Measurements from ENCODE around the gene PAPOLB.

Gene PAPOLB

GRCh38 chr7:4841007-4841784 lies 20.6 kb downstream of the PAPOLB start:
- Histone ChIP-seq H3K4me3 (no peak overlapping the region), H3K27ac (no peak overlapping the region)
- TF ChIP-seq, protein P1, sequence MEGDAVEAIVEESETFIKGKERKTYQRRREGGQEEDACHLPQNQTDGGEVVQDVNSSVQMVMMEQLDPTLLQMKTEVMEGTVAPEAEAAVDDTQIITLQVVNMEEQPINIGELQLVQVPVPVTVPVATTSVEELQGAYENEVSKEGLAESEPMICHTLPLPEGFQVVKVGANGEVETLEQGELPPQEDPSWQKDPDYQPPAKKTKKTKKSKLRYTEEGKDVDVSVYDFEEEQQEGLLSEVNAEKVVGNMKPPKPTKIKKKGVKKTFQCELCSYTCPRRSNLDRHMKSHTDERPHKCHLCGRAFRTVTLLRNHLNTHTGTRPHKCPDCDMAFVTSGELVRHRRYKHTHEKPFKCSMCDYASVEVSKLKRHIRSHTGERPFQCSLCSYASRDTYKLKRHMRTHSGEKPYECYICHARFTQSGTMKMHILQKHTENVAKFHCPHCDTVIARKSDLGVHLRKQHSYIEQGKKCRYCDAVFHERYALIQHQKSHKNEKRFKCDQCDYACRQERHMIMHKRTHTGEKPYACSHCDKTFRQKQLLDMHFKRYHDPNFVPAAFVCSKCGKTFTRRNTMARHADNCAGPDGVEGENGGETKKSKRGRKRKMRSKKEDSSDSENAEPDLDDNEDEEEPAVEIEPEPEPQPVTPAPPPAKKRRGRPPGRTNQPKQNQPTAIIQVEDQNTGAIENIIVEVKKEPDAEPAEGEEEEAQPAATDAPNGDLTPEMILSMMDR (IDR thresholded peaks at IDR 0.05) = no peak
- peak; percentile 52 for DNase-seq (ENCODE audit: low spot score)

GRCh38 chr7:4840079-4840501 lies 21.7 kb downstream of the PAPOLB start:
- H3K27ac ChIP-seq = no peak overlapping the region
- H3K4me3 ChIP-seq = no peak overlapping the region
- peak; percentile 26 for DNase-seq (ENCODE audit: low spot score)
- TF ChIP-seq, protein P1 (IDR thresholded peaks at IDR 0.05) = no peak

DNA sequence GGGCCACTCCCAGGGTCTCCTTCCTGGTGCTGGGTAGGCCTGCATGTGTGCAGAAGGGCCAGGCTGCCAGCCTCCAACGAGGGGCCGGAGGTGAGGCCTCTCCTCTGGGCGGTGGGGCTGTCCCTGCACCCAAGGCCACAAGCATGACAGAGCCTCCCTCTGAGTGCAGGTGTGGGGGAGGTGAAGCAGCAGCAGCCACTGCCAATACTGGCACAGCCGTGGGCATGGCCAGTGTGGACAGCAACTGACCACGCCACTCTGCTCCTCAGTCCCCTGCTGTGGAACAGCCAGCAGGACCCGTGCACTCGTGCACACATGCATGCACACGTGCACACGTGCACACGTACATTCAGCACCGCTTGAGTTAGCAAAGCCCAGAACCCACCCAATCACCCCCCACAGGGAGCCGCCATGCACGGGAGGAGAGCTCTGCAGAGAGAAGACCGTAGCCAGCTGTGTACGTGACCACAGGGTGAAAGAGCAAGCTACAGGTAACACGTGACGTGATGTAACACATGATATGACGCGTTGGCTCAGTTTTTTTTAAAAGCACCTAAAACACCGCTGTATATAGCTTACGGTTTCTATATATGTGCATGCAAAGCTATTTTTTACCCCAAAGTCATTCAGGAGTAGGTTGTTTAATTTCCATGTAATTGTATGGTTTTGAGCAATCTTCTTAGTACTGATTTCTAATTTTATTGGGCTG lies 23.1 kb downstream of the PAPOLB start:
- Histone ChIP-seq H3K4me3 (no peak overlapping the region), H3K27ac (no peak overlapping the region)
- DNase-seq (ENCODE audit: low spot score) = no peak
- TF ChIP-seq, protein P1 (IDR thresholded peaks at IDR 0.05) = no peak

DNA sequence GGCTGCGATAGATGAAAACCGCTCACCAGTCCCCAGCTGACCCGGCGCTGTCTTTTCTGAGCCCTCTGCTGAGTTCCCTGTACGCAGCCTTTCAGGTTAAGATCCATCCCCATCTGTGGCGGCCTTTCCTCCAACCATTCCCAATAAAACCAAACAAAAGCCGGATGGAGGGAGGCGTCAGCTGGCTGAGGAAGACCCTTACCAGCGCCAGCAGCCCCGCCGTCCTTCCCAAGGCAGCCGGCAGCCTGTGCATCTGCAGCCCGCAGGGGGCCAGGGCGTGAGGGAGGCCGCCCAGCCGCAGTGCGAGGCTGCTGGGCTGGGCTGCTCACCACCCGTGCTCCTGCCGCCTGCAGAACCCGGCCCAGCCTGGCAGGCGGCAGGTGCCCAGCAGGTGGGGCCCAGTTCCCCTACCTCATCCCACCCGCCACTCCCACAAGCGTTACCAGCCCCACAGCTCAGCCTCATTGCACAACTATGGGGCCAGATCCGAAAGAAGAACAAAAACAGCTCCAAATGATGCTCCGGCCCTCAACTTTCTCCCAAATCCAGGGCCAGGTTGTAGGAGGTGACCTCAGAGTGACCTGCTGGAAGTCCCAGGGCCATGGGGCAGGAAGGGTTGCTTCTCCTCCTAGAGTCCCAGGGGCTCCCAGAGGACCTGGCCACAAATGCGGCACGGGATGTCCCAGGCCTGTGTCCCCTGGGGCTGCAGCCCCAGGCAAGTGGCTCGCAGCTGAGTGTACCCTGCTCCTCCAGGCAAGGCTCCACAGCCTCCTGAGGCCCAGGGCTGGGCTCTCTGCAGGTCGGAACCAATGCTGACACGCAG lies 23.8 kb downstream of the PAPOLB start:
- TF ChIP-seq, protein P1 (IDR thresholded peaks at IDR 0.05) = no peak
- H3K27ac ChIP-seq = no peak overlapping the region
- no peak overlapping the region for H3K4me3 ChIP-seq
- peak; percentile 64 for DNase-seq (ENCODE audit: low spot score)

GRCh38 chr7:4837041-4837802 lies 24.6 kb downstream of the PAPOLB start:
- Histone ChIP-seq H3K27ac (no peak overlapping the region), H3K4me3 (no peak overlapping the region)
- TF ChIP-seq, protein P1 (IDR thresholded peaks at IDR 0.05) = no peak
- DNase-seq (ENCODE audit: low spot score) = peak; percentile 70

DNA sequence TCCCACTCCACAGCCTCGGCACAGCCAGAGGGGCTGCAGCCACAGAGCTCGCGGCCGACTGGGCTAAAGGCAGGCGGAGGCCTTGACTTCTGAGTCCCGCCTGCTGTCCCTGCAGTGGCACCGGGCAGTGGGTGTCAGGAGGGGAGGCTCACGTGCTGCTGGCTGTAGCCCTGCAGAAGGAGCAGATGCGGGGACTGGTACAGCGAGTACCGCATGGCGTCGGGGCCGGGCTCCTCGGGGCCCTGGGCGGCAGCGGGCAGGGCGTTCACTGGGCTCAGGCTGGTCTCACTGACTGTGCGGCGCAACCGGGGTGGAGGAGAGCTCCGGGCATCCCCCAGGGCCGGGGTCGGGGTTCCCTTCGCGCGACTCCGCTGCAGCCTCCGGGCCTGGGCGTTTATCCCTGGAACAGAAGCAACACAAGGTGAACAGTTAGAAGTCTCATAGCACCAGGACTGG lies 25.6 kb downstream of the PAPOLB start:
- Histone ChIP-seq H3K27ac (no peak overlapping the region), H3K4me3 (no peak overlapping the region)
- DNase-seq (ENCODE audit: low spot score) = peak; percentile 64
- TF ChIP-seq, protein P1 (IDR thresholded peaks at IDR 0.05) = no peak

All from coronary artery (tissue), 2 donors.